Epithelial cell of esophagus (primary cell): ENCODE results near the gene ADAMTS2.

Experiments
- DNase-seq: peaks from one replicate; pipeline ENCODE4 v3.0.0; 2010; ENCODE audit warnings: low read depth
- H3K4me3 ChIP-seq: 2 replicates; pipeline ENCODE4 v1.5.1; 2011; ENCODE audit warnings: mild to moderate bottlenecking, low read length, control low read depth
- CTCF ChIP-seq: IDR thresholded peaks from 2 replicates; pipeline ENCODE4 v1.5.1; 2011; ENCODE audit warnings: low read depth, mild to moderate bottlenecking, low read length, control low read depth, inconsistent platforms; ENCODE audit not compliant: insufficient read depth; ENCODE audit errors: missing control alignments

ADAMTS2 gene

DNA sequence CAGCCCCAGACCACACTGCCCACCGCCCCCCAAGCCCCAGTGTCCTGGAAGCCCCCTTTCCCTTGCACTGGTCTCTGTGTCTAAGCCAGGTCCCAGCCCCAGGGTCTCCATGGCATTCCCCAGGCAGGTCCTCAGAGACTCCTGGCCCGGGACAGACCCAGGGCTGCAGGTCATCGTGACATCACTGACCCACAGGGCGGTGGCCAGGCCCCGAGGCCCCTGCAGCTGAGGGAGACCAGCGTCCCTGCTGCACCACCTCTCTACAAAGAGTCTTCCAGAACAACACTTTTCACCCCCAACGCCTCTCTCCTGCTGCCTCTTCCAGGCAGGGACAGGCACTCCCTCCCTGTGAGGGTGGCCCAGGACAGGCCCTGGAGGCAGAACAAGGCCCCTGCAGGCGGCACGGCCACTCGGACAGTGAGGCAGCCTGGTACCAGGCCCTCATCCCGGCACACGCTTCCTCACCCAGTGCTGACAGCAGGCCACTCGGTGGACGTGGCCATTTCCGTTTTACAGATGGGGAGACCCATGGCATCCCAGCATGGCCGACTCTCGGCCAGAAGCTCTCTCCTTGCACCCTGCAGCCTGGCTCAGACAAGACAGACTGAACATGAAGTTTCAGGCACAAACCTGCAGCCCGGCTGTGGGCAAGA is 136.4 kb downstream of the ADAMTS2 start:
- no peak for DNase-seq
- no peak overlapping the region for H3K4me3 ChIP-seq
- TF ChIP-seq CTCF, result no peak

DNA sequence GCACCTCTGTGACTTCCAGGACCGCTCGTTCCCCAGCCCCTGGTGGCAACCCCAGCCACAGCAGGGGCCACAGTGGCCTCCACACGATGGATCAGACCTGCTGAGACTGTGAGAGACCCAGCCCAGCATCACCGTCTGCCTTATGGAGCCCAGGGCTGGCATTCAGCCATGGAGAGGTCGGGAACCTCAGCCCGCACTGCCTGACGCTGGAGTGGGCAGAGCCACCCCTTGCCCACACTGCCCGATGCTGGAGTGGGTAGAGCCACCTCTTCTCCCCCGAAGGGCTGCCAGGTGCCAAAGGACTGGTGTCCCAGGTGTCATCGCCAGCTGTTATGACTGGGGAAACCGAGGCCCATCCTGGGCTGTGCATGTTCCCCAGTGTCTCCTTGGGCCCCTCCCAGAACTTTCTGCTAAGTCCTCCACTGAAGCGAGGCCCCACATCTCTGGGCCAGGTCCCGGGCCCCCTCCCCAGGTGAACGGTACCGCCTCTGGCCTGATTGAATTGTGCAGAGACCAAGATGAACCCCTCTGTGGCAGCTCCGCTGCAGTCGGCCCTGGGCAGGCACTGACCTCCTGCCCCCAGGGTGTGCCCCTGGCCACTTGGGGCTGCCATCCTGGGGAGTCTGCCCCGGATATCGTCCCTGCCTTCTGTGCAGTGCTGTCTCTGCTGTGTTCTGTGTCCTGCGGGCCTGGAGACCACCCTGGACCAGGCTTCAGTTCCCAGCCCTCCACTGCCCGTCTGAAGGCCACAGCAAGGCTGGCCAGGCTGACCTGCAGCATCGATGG is 137.1 kb downstream of the ADAMTS2 start:
- no peak overlapping the region for H3K4me3 ChIP-seq
- no peak for TF ChIP-seq CTCF
- no peak for DNase-seq

- DNase-seq, result no peak
- H3K4me3 ChIP-seq, result no peak overlapping the region
- TF ChIP-seq CTCF, result no peak
Observed at GRCh38 chr5:179207470-179207869, 137.8 kb downstream of the ADAMTS2 start.

GRCh38 chr5:179206366-179206765 is 138.9 kb downstream of the ADAMTS2 start:
- no peak for DNase-seq
- TF ChIP-seq CTCF, result no peak
- no peak overlapping the region for H3K4me3 ChIP-seq

DNA sequence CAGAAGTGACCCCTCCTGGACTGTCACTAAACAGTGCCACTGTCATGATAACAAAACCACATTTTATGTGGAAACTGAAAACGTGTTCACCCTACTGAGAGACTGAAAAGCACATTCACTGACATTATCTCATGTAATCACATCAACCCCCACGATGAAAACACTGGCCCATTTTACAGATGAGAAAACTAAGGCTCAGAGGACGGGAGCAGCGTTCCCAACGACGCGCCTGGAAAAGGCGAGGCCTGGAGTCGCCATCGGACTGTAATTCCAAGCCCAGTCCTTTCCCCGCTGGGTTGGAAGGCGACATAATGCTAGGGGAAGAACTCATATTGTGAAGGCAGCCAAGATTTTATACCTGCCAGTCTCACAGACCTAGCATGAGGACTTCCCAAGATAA is 140.0 kb downstream of the ADAMTS2 start:
- no peak overlapping the region for H3K4me3 ChIP-seq
- TF ChIP-seq CTCF, result no peak
- DNase-seq, result no peak

DNA sequence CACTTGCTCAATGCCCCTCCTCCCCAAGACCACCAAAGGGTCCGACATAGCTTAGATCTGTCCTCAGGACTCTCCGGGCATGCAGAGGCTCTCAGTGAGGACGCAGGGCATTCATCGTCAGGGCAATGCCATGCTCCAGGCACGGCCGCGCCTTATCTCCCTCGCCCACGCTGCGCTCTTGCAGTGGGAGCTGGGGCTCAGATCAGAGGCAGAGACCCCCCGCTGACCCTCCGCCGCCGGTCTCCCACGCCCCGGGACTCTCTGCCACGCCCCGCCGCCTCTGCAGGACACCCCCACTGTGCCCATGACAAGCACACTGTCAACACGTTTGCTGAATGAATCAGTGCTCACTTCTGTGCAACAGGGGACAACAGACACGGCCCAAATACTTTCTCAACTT is 140.7 kb downstream of the ADAMTS2 start:
- no peak overlapping the region for H3K4me3 ChIP-seq
- TF ChIP-seq CTCF, result no peak
- no peak for DNase-seq
